Midbrain (tissue), 1 donor: ENCODE measurements around the gene COPZ1.
"Not testable (repeated sequence)": the region's sequence is repeated elsewhere in the genome, so short reads cannot be mapped to it uniquely, and the experiment has no call there.

Source experiments
- DNase-seq: peaks from one replicate; lab custom pipeline; 2025; lab: John Stamatoyannopoulos, UW

COPZ1 gene

GRCh38 chr12:54324617-54325441, at the start of gene COPZ1:
Gene COPZ1 (plus strand): TSS chr12:54325131. CDS start chr12:54325164, 33 bp downstream.
- DNase-seq: peak; percentile 100

DNA sequence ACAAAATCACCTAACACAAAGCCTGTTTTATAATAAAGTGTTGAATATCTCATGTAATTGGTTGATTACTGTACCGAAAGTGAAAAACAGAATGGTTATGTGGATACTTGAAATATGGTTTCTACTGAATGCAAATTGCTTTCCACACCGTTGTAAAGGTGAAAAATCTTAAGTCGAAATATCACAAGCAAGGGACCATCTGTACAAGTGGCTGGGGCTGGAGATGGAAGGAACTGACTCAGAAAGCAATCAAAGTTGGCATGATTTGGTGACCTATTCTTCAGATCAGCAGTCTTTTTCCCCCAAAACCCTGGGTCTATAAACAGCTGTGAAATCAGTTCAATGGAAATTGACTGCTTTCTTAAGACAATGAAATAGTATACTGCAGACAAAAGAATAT, 48.6 kb upstream of the COPZ1 start:
- DNase-seq: no peak

DNA sequence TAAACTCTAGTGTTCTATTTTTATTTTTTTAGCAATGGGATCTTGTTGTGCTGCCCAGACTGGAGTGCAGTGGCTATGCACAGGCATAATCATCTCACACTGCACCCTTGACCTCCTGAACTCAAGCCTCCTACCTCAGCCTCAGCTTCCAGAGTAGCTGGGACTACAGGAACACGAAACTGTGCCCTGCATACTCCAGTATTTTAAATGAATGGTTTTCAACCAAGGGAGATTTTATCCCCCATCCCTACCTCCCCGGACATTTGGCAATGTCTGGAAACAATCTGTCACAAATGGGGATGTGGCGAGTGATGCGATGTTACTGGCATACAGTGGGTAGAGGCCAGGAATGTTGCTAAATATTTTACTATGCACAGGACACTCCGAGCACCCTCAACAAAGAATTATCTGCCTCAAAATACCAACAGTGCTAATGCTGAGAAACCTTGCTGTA, 47.1 kb upstream of the COPZ1 start:
- DNase-seq: no peak

DNA sequence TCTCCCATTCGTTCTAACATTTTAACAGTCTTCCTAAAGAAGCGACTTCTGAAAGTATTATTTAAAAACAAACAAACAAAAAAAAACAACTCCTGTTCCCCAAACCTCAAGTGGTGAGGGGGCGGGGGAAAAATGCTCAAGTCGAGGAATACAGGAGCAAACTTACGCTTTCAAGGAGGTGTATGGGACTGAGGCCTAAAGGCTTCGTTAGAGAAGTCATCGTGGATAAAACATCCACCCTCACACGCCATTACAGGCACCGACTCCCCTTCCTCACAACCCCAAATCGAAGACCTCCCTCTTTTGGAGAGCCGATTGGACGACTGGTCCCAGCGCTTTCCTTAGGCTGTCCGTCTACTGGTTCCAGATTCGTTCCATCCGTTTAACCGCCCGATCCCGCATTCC, 45.7 kb upstream of the COPZ1 start:
- no peak for DNase-seq

GRCh38 chr12:54279632-54280467, 45.1 kb upstream of the COPZ1 start, which contains the start of gene CBX5:
Gene CBX5 (minus strand): TSS chr12:54280122. CDS start chr12:54257650, 22,472 bp downstream.
- DNase-seq: peak; percentile 98

DNA sequence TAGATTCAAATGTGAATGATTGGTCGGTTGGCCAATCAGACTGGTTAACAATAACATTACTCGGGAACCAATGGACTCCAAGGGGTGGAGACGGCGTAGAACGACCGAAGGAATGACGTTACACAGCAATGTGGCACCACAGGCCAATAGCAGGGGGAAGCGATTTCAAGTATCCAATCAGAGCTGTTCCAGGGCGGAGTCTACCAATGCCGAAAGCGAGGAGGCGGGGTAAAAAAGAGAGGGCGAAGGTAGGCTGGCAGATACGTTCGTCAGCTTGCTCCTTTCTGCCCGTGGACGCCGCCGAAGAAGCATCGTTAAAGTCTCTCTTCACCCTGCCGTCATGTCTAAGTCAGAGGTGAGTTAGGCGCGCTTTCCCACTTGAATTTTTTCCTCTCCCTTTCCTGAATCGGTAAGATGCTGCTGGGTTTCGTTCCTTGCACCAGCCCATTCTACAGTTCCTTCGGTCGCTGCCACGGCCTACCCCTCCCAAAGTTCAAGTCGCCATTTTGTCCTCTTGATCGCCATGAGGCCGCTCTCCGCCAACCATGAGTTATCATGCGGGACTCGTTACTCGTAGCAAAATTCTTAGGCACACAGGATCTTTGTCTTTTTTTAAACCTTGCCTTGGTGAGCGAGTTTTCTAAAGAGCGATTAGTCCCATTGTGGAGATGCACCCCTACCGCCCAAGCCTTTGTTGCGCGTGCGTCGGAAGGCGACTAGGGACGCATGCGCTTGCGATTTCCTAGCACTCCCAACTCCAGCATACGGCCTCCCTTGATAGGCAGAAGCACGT, 44.3 kb upstream of the COPZ1 start, which contains the start of gene HNRNPA1:
Gene HNRNPA1, plus strand, starts transcription at position 259 of the 793 bp plus-strand sequence. Its CDS starts 82 bp downstream, at position 341.
- peak; percentile 99 for DNase-seq

- not testable (repeated sequence) for DNase-seq
Observed at GRCh38 chr12:54281261-54281638, 43.7 kb upstream of the COPZ1 start.

- not testable (repeated sequence) for DNase-seq
Observed at GRCh38 chr12:54281694-54282093, 43.2 kb upstream of the COPZ1 start.

DNA sequence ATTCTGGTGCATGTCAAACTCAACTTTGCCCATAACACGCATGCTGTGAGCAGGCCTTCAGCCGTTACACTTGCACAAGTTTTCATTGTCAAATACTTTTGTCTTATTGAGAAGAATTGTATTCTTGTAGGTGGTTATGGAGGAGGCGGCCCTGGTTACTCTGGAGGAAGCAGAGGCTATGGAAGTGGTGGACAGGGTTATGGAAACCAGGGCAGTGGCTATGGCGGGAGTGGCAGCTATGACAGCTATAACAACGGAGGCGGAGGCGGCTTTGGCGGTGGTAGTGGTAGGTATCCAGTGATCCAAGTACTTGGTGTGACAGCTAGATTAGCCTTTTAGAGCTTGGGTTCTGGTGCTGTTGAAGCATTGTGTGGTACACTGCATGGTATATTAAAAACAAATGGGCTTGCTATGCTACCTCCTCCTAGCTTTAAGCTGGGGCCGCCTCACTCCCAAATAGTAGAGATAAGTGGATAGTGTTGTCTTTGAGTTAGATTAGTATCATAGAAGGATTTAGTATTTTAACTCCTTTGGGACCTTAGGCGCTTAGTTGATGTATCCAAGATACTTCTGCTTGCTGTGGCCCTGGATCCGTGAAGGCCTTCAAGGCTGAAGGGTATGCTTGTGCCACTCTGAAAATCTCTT, 41.9 kb upstream of the COPZ1 start:
- DNase-seq: no peak

- DNase-seq: not testable (repeated sequence)
Observed at GRCh38 chr12:54284070-54284780, 40.7 kb upstream of the COPZ1 start.

DNA sequence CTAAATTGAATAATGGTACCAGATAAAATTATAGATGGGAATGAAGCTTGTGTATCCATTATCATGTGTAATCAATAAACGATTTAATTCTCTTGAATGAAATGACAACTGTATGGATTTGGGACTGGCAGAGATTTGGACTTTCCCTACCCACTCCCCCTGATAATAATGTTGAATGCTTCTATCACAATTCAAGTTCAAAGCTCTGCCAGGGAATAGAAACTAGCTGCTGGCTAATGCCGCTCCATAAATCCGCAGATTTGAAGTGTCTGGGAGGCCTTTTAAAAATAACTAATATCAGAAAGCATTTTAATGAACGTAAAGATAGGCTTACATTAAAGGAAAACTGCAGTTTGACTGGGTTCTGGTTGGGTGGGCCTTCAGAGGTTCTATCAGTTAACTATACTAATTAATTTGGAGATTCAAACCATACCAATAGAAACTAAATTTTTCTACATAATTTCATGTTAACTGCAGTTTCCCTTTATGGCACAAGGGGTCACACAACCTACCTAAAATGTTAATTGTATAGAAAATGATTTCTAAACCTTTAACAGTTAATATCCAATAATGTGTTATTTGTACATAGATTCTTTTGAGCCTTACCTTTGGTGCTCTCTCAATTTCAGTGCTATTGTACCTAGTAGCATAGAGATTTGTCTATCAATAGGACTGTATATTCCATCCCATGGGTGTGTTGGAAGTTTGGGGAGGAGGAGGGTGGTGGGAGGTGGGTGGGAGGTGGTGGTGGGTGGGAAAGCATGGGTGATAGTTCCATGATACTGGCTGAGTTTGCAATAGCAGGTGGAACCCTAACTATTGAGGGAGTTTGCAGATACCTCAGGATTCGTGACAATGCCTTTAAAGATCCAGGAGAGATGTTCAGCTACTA, 39.5 kb upstream of the COPZ1 start:
- DNase-seq: no peak

GRCh38 chr12:54286042-54287030, 38.6 kb upstream of the COPZ1 start:
- no peak for DNase-seq

- DNase-seq: no peak
Observed at GRCh38 chr12:54287261-54288157, 37.4 kb upstream of the COPZ1 start.

GRCh38 chr12:54292083-54292930, 32.6 kb upstream of the COPZ1 start:
- DNase-seq: no peak

GRCh38 chr12:54292931-54293241, 32.0 kb upstream of the COPZ1 start:
- DNase-seq: no peak

GRCh38 chr12:54294152-54294952, 30.6 kb upstream of the COPZ1 start:
- peak; percentile 67 for DNase-seq
